Loucy (cell line): ENCODE data around the gene CFP.

ENCODE experiments used
- H2AFZ ChIP-seq: fragments of 200-600 bp; sonication (generic); 2 replicates; pipeline ENCODE4 v1.6.0; 2016; ENCODE audit warnings: antibody characterized with exemption, mild to moderate bottlenecking, low read length, moderate library complexity
- H3F3A ChIP-seq: fragments of 200-600 bp; 2 replicates; pipeline ENCODE4 v1.6.0; 2016; ENCODE audit warnings: antibody characterized with exemption, low read depth, mild to moderate bottlenecking
- H3K27me3 ChIP-seq: fragments of 200-600 bp; sonication (generic); 2 replicates; pipeline ENCODE4 v1.6.1; 2014; ENCODE audit warnings: low read length, mild to moderate bottlenecking; ENCODE audit not compliant: insufficient read depth, poor library complexity, severe bottlenecking
- H3K36me3 ChIP-seq: fragments of 200-600 bp; sonication (generic); 2 replicates; pipeline ENCODE4 v1.6.1; 2016; ENCODE audit warnings: low read length; ENCODE audit not compliant: insufficient read depth
- H3K4me1 ChIP-seq: fragments of 200-600 bp; sonication (generic); 2 replicates; pipeline ENCODE4 v1.5.1; 2014; ENCODE audit warnings: low read length, mild to moderate bottlenecking; ENCODE audit not compliant: insufficient read depth, poor library complexity, severe bottlenecking
- H3K4me2 ChIP-seq: fragments of 200-600 bp; sonication (generic); 2 replicates; pipeline ENCODE4 v1.6.0; 2014; ENCODE audit warnings: antibody characterized with exemption, low read length, low read depth, mild to moderate bottlenecking; ENCODE audit not compliant: poor library complexity, severe bottlenecking
- H3K4me3 ChIP-seq: fragments of 200-600 bp; sonication (generic); 2 replicates; pipeline ENCODE4 v1.5.1; 2014; ENCODE audit warnings: low read length, mild to moderate bottlenecking, mixed read lengths; ENCODE audit not compliant: poor library complexity, severe bottlenecking
- H3K79me2 ChIP-seq: fragments of 200-600 bp; sonication (generic); 2 replicates; pipeline ENCODE4 v1.6.1; 2014; ENCODE audit warnings: low read length; ENCODE audit not compliant: insufficient read depth
- H3K9ac ChIP-seq: fragments of 200-600 bp; sonication (generic); 2 replicates; pipeline ENCODE4 v1.6.0; 2014; ENCODE audit warnings: mild to moderate bottlenecking, low read depth, low read length, moderate library complexity; ENCODE audit not compliant: poor library complexity, severe bottlenecking
- H3K9me2 ChIP-seq: fragments of 200-600 bp; sonication (generic); replicated peaks from 2 replicates; pipeline ENCODE4 v1.6.1; 2016; ENCODE audit warnings: low read depth, low read length, mixed read lengths
- H3K9me3 ChIP-seq: fragments of 200-600 bp; sonication (generic); 2 replicates; pipeline ENCODE4 v1.6.1; 2014; ENCODE audit warnings: mild to moderate bottlenecking, antibody characterized with exemption, low read length, low read depth; ENCODE audit not compliant: insufficient read depth
- H4K20me1 ChIP-seq: fragments of 200-600 bp; sonication (generic); 2 replicates; pipeline ENCODE4 v1.6.0; 2014; ENCODE audit warnings: antibody characterized with exemption, low read length, mild to moderate bottlenecking; ENCODE audit not compliant: insufficient read depth, poor library complexity, severe bottlenecking
- CTCF ChIP-seq: fragments of 200-600 bp; sonication (generic); conservative IDR thresholded peaks from 2 replicates; pipeline ENCODE4 v1.5.1; 2014; ENCODE audit warnings: mild to moderate bottlenecking, antibody characterized with exemption, low read length
- EZH2phosphoT487 ChIP-seq: fragments of 200-600 bp; IDR thresholded peaks from 2 replicates; pipeline ENCODE4 v1.6.1; 2018; ENCODE audit warnings: antibody characterized with exemption, mild to moderate bottlenecking, moderate library complexity, borderline replicate concordance

Gene CFP

GRCh38 chrX:47574547-47575301, 55.0 kb downstream of the CFP start:
- H3K9me3 ChIP-seq, result no peaks in the 10 kb centered on the region
- no peak overlapping the region for H3K4me3 ChIP-seq
- H2AFZ ChIP-seq, result no peak overlapping the region
- no peaks in the 10 kb centered on the region for H3K9me2 ChIP-seq
- H3K4me2 ChIP-seq, result no peak overlapping the region
- H3K9ac ChIP-seq, result no peak overlapping the region
- no peaks in the 10 kb centered on the region for H3K4me1 ChIP-seq
- H3K36me3 ChIP-seq, result peaks cover 6% of the 10 kb centered on the region; the same call in 1 of the 2 replicates
- H3K27me3 ChIP-seq, result no peaks in the 10 kb centered on the region
- no peaks in the 10 kb centered on the region for H4K20me1 ChIP-seq
- H3K79me2 ChIP-seq, result no peaks in the 10 kb centered on the region
- TF ChIP-seq EZH2phosphoT487, result no peak
- TF ChIP-seq CTCF, result no peak
- no peaks in the 10 kb centered on the region for H3F3A ChIP-seq

GRCh38 chrX:47574076-47574546, 55.6 kb downstream of the CFP start:
- no peaks in the 10 kb centered on the region for H4K20me1 ChIP-seq
- H2AFZ ChIP-seq, result no peak overlapping the region
- no peak overlapping the region for H3K4me2 ChIP-seq
- H3K4me3 ChIP-seq, result no peak overlapping the region
- TF ChIP-seq EZH2phosphoT487 (no peak), CTCF (no peak)
- no peaks in the 10 kb centered on the region for H3F3A ChIP-seq
- no peaks in the 10 kb centered on the region for H3K9me2 ChIP-seq
- H3K4me1 ChIP-seq, result no peaks in the 10 kb centered on the region
- H3K79me2 ChIP-seq, result no peaks in the 10 kb centered on the region
- no peak overlapping the region for H3K9ac ChIP-seq
- peaks cover 6% of the 10 kb centered on the region; the same call in 1 of the 2 replicates for H3K36me3 ChIP-seq
- no peaks in the 10 kb centered on the region for H3K9me3 ChIP-seq
- no peaks in the 10 kb centered on the region for H3K27me3 ChIP-seq

- no peaks in the 10 kb centered on the region for H3K9me3 ChIP-seq
- H3K27me3 ChIP-seq, result no peaks in the 10 kb centered on the region
- H3K4me2 ChIP-seq, result no peak overlapping the region
- H4K20me1 ChIP-seq, result no peaks in the 10 kb centered on the region
- no peak overlapping the region for H2AFZ ChIP-seq
- H3K4me1 ChIP-seq, result no peaks in the 10 kb centered on the region
- H3K9ac ChIP-seq, result no peak overlapping the region
- H3K79me2 ChIP-seq, result no peaks in the 10 kb centered on the region
- peaks cover 6% of the 10 kb centered on the region; the same call in 1 of the 2 replicates for H3K36me3 ChIP-seq
- H3K9me2 ChIP-seq, result no peaks in the 10 kb centered on the region
- TF ChIP-seq EZH2phosphoT487 (no peak), CTCF (no peak)
- H3F3A ChIP-seq, result no peaks in the 10 kb centered on the region
- H3K4me3 ChIP-seq, result no peak overlapping the region
Measured at GRCh38 chrX:47573341-47574075, 56.2 kb downstream of the CFP start.
